ENCODE measurements around the gene BMP6.

DNA sequence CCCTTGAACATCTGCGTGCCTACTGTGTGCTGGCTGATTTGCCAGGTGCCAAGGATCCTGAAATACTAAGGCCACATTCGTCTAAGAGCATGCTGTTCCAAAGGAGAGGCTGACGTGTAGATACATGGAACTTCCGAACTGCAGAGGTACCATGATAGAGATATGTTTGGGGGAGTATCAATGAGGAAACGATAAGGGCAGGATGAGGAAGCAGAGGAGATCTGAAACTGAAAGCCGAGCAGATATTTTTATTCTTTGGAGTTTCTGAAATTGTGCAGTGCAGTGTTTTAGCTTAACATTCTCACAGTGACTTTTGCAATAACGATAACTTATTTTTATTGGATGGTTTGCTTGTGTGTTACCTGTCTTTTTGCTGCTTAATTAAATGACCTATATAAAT lies 24.3 kb downstream of the BMP6 start:
- TF ChIP-seq, protein P1, sequence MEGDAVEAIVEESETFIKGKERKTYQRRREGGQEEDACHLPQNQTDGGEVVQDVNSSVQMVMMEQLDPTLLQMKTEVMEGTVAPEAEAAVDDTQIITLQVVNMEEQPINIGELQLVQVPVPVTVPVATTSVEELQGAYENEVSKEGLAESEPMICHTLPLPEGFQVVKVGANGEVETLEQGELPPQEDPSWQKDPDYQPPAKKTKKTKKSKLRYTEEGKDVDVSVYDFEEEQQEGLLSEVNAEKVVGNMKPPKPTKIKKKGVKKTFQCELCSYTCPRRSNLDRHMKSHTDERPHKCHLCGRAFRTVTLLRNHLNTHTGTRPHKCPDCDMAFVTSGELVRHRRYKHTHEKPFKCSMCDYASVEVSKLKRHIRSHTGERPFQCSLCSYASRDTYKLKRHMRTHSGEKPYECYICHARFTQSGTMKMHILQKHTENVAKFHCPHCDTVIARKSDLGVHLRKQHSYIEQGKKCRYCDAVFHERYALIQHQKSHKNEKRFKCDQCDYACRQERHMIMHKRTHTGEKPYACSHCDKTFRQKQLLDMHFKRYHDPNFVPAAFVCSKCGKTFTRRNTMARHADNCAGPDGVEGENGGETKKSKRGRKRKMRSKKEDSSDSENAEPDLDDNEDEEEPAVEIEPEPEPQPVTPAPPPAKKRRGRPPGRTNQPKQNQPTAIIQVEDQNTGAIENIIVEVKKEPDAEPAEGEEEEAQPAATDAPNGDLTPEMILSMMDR (conservative IDR thresholded peaks at IDR 0.05; ENCODE audit: low read depth, low read length), result no peak
- TF ChIP-seq EZH2 (IDR thresholded peaks at IDR 0.05; ENCODE audit: low read length, unreplicated experiment), result no peak

Measured in PC-3 (cell line).